Mesenchymal stem cell (in vitro differentiated cells and primary cell): ENCODE results near the gene NFE2L2.

Experiments used
- DNase-seq: peaks from one replicate; pipeline ENCODE4 v3.0.0-alpha.2; 2013
- H2AFZ ChIP-seq: one replicate; pipeline ENCODE4 v1.6.1; 2013; ENCODE audit warnings: low read depth, mild to moderate bottlenecking, control low read depth, inconsistent platforms, low read length, moderate library complexity
- H2AK5ac ChIP-seq: 2 replicates; pipeline ENCODE4 v1.6.1; 2013; ENCODE audit warnings: low read length, moderate library complexity, mild to moderate bottlenecking, inconsistent platforms; ENCODE audit not compliant: severe bottlenecking
- H2BK120ac ChIP-seq: one replicate; pipeline ENCODE4 v1.6.1; 2013; ENCODE audit warnings: low read depth, mild to moderate bottlenecking, inconsistent platforms, low read length, moderate library complexity
- H2BK12ac ChIP-seq, 2 experiments: one replicate each; pipeline ENCODE4 v1.6.1; 2013; ENCODE audit warnings: inconsistent platforms in 2 of 2, low read length in 2 of 2, mild to moderate bottlenecking in 2 of 2, moderate library complexity in 2 of 2, control low read depth in 1 of 2
- H2BK15ac ChIP-seq: one replicate; pipeline ENCODE4 v1.6.1; 2013; ENCODE audit warnings: mild to moderate bottlenecking, low read depth, inconsistent platforms; ENCODE audit not compliant: poor library complexity, severe bottlenecking
- H2BK5ac ChIP-seq: 2 replicates; pipeline ENCODE4 v1.6.1; 2013; ENCODE audit warnings: low read depth, mild to moderate bottlenecking, low read length, control low read depth, inconsistent platforms; ENCODE audit not compliant: poor library complexity, severe bottlenecking
- H3K14ac ChIP-seq, 2 experiments: one replicate each; pipeline ENCODE4 v1.6.1; 2013; ENCODE audit warnings: inconsistent platforms in 2 of 2, low read length in 2 of 2, control low read depth in 1 of 2, mild to moderate bottlenecking in 1 of 2, moderate library complexity in 1 of 2
- H3K18ac ChIP-seq, 2 experiments: one replicate each; pipeline ENCODE4 v1.6.1; 2013; ENCODE audit warnings: inconsistent platforms in 2 of 2, low read length in 2 of 2, control low read depth in 1 of 2, low read depth in 1 of 2, mild to moderate bottlenecking in 1 of 2
- H3K23ac ChIP-seq, 2 experiments: one replicate each; pipeline ENCODE4 v1.6.1; 2013; ENCODE audit warnings: inconsistent platforms in 2 of 2, low read length in 2 of 2, mild to moderate bottlenecking in 2 of 2, moderate library complexity in 2 of 2, control low read depth in 1 of 2
- H3K27ac ChIP-seq: 2 replicates; pipeline ENCODE4 v1.5.1; 2013; ENCODE audit warnings: mild to moderate bottlenecking, moderate library complexity, low read length, control low read depth, inconsistent platforms; ENCODE audit not compliant: poor library complexity, severe bottlenecking
- H3K27me3 ChIP-seq, 2 experiments: 2 replicates each; pipeline versions ENCODE4 v1.6.1 to v1.7.0; 2013; ENCODE audit warnings: low read length in 2 of 2, mild to moderate bottlenecking in 2 of 2, moderate library complexity in 2 of 2, control low read depth in 1 of 2, inconsistent platforms in 1 of 2; ENCODE audit not compliant: control insufficient read depth in 1 of 2, insufficient read depth in 1 of 2
- H3K36me3 ChIP-seq, 2 experiments: 2 replicates each; pipeline versions ENCODE4 v1.6.1 to v1.7.0; 2013; ENCODE audit warnings: low read length in 2 of 2, control low read depth in 1 of 2, inconsistent platforms in 1 of 2, low read depth in 1 of 2, mild to moderate bottlenecking in 1 of 2; ENCODE audit not compliant: insufficient read depth in 2 of 2, control insufficient read depth in 1 of 2
- H3K4ac ChIP-seq, 2 experiments: one replicate each; pipeline ENCODE4 v1.6.1; 2013; ENCODE audit warnings: inconsistent platforms in 2 of 2, low read length in 2 of 2, mild to moderate bottlenecking in 2 of 2, moderate library complexity in 2 of 2, control low read depth in 1 of 2, low read depth in 1 of 2
- H3K4me1 ChIP-seq: 2 replicates; pipeline ENCODE4 v1.6.1; 2013; ENCODE audit warnings: low read depth, low read length, control low read depth; ENCODE audit not compliant: control insufficient read depth, insufficient read depth
- H3K4me2 ChIP-seq: 2 replicates; pipeline ENCODE4 v1.6.1; 2013; ENCODE audit warnings: low read length, mild to moderate bottlenecking, inconsistent platforms; ENCODE audit not compliant: poor library complexity, severe bottlenecking
- H3K4me3 ChIP-seq, 2 experiments: 2 replicates each; pipeline versions ENCODE4 v1.5.1 to v1.7.0; 2013; ENCODE audit warnings: low read length in 2 of 2, mild to moderate bottlenecking in 2 of 2, control low read depth in 1 of 2, low read depth in 1 of 2; ENCODE audit not compliant: insufficient read depth in 1 of 2
- H3K79me1 ChIP-seq: replicated peaks from 2 replicates; pipeline ENCODE4 v1.6.1; 2013; ENCODE audit warnings: mild to moderate bottlenecking, control low read depth, low read length, inconsistent platforms; ENCODE audit not compliant: poor library complexity, severe bottlenecking
- H3K9ac ChIP-seq: 2 replicates; pipeline ENCODE4 v1.7.0; 2013; ENCODE audit warnings: mild to moderate bottlenecking, low read length, moderate library complexity
- H3K9me3 ChIP-seq: 2 replicates; pipeline ENCODE4 v1.7.0; 2013; ENCODE audit warnings: mild to moderate bottlenecking, low read length; ENCODE audit not compliant: control insufficient read depth
- H4K8ac ChIP-seq: one replicate; pipeline ENCODE4 v1.6.1; 2013; ENCODE audit warnings: inconsistent platforms, mild to moderate bottlenecking, low read length, moderate library complexity
- H4K91ac ChIP-seq: one replicate; pipeline ENCODE4 v1.6.1; 2013; ENCODE audit warnings: mild to moderate bottlenecking, low read length, inconsistent platforms
- WGBS: methylation state at CpG from one replicate; pipeline ENCODE4 v1.1.7; 2013; ENCODE audit warnings: mixed read lengths; 5-methylcytosine and 5-hydroxymethylcytosine counted together

Gene NFE2L2

DNA sequence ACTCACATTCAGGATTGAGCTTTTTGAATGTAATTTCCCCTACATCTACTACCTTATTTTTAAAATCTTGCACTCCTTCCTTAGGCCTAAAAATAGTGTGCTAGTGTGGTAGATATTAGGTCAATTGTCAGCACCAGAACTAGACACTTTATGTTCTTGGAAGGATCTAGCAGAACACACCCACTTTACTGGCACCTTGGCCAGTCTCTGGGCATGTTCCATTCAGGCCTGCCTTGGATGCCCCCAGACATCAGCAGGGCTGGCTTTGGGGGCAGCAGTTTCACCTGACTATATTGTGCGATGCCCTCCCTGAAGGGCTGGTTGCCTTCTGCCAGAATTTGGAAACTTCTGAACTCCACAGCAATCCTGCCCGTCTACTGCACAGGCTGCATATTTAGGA, 15.3 kb upstream of the NFE2L2 start:
- 100% methylated on average over 2 of the region's 2 CpGs for WGBS
- H3K27ac ChIP-seq = no peak overlapping the region
- no peaks in the 10 kb centered on the region for H3K36me3 ChIP-seq
- H2BK120ac ChIP-seq = no peak overlapping the region
- H3K18ac ChIP-seq = no peak overlapping the region
- H3K9ac ChIP-seq = no peak overlapping the region
- H2AK5ac ChIP-seq = peak overlapping the region; percentile 47
- H3K4me3 ChIP-seq = no peak overlapping the region
- no peak overlapping the region for H2BK12ac ChIP-seq
- H2BK5ac ChIP-seq = no peak overlapping the region
- H4K8ac ChIP-seq = no peak overlapping the region
- no peak overlapping the region for H3K14ac ChIP-seq
- H3K4ac ChIP-seq = no peak overlapping the region
- H3K9me3 ChIP-seq = no peaks in the 10 kb centered on the region
- H3K4me2 ChIP-seq = no peak overlapping the region
- no peaks in the 10 kb centered on the region for H3K79me1 ChIP-seq
- no peak overlapping the region for H2AFZ ChIP-seq
- H3K4me1 ChIP-seq = peaks cover 11% of the 10 kb centered on the region
- no peak overlapping the region for H4K91ac ChIP-seq
- no peak overlapping the region for H3K23ac ChIP-seq
- no peaks in the 10 kb centered on the region for H3K27me3 ChIP-seq
- no peak for DNase-seq
- H2BK15ac ChIP-seq = no peak overlapping the region

DNA sequence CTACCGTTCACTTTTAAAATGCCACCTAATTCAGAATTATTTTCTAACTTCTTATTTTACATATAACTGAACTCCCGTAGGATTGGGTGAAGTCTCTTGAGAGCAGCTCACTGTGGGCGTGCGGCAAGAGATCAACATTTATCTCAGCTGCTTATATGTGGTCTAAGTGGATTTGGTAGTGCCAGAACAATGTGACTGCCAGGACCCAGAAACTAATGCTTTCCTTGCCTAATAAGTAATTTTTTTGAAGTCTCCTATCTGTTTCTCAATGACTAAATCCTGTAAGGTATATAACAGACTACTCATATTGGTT, 11.2 kb upstream of the NFE2L2 start:
- no peak overlapping the region for H3K18ac ChIP-seq
- no peaks in the 10 kb centered on the region for H3K9me3 ChIP-seq
- no peak overlapping the region for H2BK12ac ChIP-seq
- H2BK5ac ChIP-seq = no peak overlapping the region
- no peak overlapping the region for H2BK120ac ChIP-seq
- H2AK5ac ChIP-seq = no peak overlapping the region
- H3K4me1 ChIP-seq = no peaks in the 10 kb centered on the region
- no peaks in the 10 kb centered on the region for H3K36me3 ChIP-seq
- no peak overlapping the region for H3K27ac ChIP-seq
- no peak overlapping the region for H4K91ac ChIP-seq
- no peak overlapping the region for H3K23ac ChIP-seq
- DNase-seq = peak; percentile 24
- peak overlapping the region; percentile 86 for H3K9ac ChIP-seq
- H2AFZ ChIP-seq = no peak overlapping the region
- H3K79me1 ChIP-seq = no peaks in the 10 kb centered on the region
- H3K4me2 ChIP-seq = no peak overlapping the region
- peak overlapping the region in 1 of 2 experiments; percentile 55 for H3K4me3 ChIP-seq
- H4K8ac ChIP-seq = no peak overlapping the region
- no peak overlapping the region for H3K4ac ChIP-seq
- no peak overlapping the region for H2BK15ac ChIP-seq
- H3K14ac ChIP-seq = no peak overlapping the region
- 100% methylated on average over 4 of the region's 4 CpGs for WGBS
- H3K27me3 ChIP-seq = no peaks in the 10 kb centered on the region

DNA sequence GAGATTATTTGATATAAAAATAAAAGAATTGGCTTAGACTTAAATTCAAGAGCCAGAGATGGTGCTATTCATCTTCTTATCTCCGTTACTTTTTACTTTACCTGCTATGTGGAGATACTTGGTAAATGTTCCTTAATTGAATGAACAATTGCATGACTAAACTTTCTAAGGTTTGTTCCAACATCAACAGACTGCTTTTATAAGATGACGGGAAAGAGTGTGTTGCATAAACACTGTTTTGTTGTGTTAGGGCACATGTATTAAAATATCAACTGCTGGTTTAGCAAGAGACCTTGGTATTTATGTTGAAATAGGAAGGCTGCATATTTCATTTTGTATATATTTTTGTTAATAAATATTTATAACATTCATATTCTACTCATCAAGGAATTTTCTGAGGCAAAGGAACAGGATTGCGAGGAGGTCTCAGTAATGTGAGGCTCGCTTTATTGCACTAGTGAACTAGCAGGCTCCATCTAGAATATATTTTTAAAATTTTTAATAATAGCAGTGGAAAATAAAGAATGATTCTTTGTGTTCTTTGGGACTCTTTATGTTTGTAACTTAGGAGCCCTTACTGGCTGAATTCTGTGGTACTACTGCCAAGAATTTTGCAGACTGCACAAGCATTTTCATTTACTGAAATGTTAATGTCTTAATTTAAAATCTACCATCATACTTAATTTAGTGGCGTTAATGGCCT, 10.7 kb upstream of the NFE2L2 start:
- no peak overlapping the region for H4K8ac ChIP-seq
- H3K4ac ChIP-seq = no peak overlapping the region
- no peak overlapping the region for H3K27ac ChIP-seq
- H3K4me1 ChIP-seq = no peaks in the 10 kb centered on the region
- no peak overlapping the region for H2AFZ ChIP-seq
- H3K4me3 ChIP-seq = peak overlapping the region in 1 of 2 experiments; percentile 55
- H2AK5ac ChIP-seq = no peak overlapping the region
- no peak overlapping the region for H3K4me2 ChIP-seq
- no peak overlapping the region for H2BK15ac ChIP-seq
- H3K23ac ChIP-seq = no peak overlapping the region
- DNase-seq = peak; percentile 40
- H3K9me3 ChIP-seq = no peaks in the 10 kb centered on the region
- no peaks in the 10 kb centered on the region for H3K79me1 ChIP-seq
- no peak overlapping the region for H3K18ac ChIP-seq
- H2BK120ac ChIP-seq = no peak overlapping the region
- WGBS = 90% methylated on average over 3 of the region's 5 CpGs
- H3K36me3 ChIP-seq = no peaks in the 10 kb centered on the region
- H3K27me3 ChIP-seq = no peaks in the 10 kb centered on the region
- H3K9ac ChIP-seq = peak overlapping the region; percentile 86
- no peak overlapping the region for H2BK12ac ChIP-seq
- H2BK5ac ChIP-seq = no peak overlapping the region
- no peak overlapping the region for H3K14ac ChIP-seq
- H4K91ac ChIP-seq = no peak overlapping the region

DNA sequence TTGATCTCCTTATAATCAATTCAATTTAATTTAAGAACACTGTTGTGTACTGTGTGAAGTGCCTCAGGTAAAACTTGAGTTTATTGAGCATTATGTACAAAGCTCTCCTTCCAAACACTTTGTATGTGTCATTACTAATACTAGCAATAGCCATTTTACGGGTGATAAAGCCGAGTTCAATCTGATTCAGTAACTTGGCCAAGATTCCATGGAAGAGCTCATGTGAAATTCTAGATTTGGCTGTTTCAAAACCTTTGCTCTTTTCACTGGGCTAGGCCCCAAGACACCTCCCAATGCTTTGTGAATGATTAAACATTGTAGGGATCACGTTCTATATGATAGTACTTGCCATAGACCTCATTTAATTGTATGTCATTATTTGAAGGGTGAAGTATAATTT, 8.9 kb upstream of the NFE2L2 start:
- Histone ChIP-seq H3K9ac (peak overlapping the region; percentile 31), H2AK5ac (no peak overlapping the region), H3K9me3 (no peaks in the 10 kb centered on the region), H4K8ac (no peak overlapping the region), H3K4me1 (peaks cover 2% of the 10 kb centered on the region), H3K27ac (no peak overlapping the region), H2BK120ac (no peak overlapping the region), H3K27me3 (no peaks in the 10 kb centered on the region), H3K79me1 (no peaks in the 10 kb centered on the region), H3K4me3 (peak overlapping the region in 1 of 2 experiments; percentile 17), H3K23ac (no peak overlapping the region), H3K4ac (no peak overlapping the region), H3K4me2 (no peak overlapping the region), H3K36me3 (no peaks in the 10 kb centered on the region), H2BK5ac (no peak overlapping the region), H4K91ac (no peak overlapping the region), H3K18ac (no peak overlapping the region), H3K14ac (no peak overlapping the region), H2BK12ac (no peak overlapping the region), H2BK15ac (no peak overlapping the region), H2AFZ (no peak overlapping the region)
- whole genome bisulfite sequencing = 92% methylated on average over 2 of the region's 3 CpGs
- DNase-seq = no peak
